SJCRH30 (cell line): ENCODE data around the gene PRTFDC1. TPM values are rescaled to one million over a fixed set of nuclear protein-coding genes. Genes with fewer than 3 reads are reported as not detected.

ENCODE experiments used
- DNase-seq, 2 experiments: peaks; one replicate each; pipeline ENCODE4 v3.0.0-alpha.2; 2015 to 2020
- H3K27ac ChIP-seq: fragments of 250-450 bp; sonication (Bioruptor Pico); 2 replicates; pipeline ENCODE4 v1.5.1; 2020; ENCODE audit warnings: mild to moderate bottlenecking, moderate library complexity
- H3K27me3 ChIP-seq: fragments of 250-450 bp; sonication (Bioruptor Pico); 2 replicates; pipeline ENCODE4 v1.5.1; 2020; ENCODE audit warnings: mild to moderate bottlenecking, moderate library complexity
- H3K36me3 ChIP-seq: fragments of 250-450 bp; sonication (Bioruptor Pico); 2 replicates; pipeline ENCODE4 v1.5.1; 2020; ENCODE audit warnings: mild to moderate bottlenecking, moderate library complexity
- H3K4me1 ChIP-seq: fragments of 250-450 bp; sonication (Bioruptor Pico); 2 replicates; pipeline ENCODE4 v1.5.1; 2020; ENCODE audit warnings: mild to moderate bottlenecking, moderate library complexity
- H3K4me3 ChIP-seq: fragments of 250-450 bp; sonication (Bioruptor Pico); 2 replicates; pipeline ENCODE4 v1.5.1; 2020; ENCODE audit warnings: mild to moderate bottlenecking, moderate library complexity
- H3K9me3 ChIP-seq: fragments of 250-450 bp; sonication (Bioruptor Pico); replicated peaks from 2 replicates; pipeline ENCODE4 v1.5.1; 2020; ENCODE audit warnings: mild to moderate bottlenecking, moderate library complexity
- total RNA-seq: library from RNA; depleted of rRNA; stranded (reverse); fragments of >200 nt; shearing (Covaris generic); gene quantifications from 2 replicates; pipeline ENCODE4 v1.2.3, GENCODE V29; 2014; rRNA removed

Gene PRTFDC1, protein sequence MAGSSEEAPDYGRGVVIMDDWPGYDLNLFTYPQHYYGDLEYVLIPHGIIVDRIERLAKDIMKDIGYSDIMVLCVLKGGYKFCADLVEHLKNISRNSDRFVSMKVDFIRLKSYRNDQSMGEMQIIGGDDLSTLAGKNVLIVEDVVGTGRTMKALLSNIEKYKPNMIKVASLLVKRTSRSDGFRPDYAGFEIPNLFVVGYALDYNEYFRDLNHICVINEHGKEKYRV
- 0.08 TPM in 1 of 2 replicates, not detected in the other for total RNA-seq

DNA sequence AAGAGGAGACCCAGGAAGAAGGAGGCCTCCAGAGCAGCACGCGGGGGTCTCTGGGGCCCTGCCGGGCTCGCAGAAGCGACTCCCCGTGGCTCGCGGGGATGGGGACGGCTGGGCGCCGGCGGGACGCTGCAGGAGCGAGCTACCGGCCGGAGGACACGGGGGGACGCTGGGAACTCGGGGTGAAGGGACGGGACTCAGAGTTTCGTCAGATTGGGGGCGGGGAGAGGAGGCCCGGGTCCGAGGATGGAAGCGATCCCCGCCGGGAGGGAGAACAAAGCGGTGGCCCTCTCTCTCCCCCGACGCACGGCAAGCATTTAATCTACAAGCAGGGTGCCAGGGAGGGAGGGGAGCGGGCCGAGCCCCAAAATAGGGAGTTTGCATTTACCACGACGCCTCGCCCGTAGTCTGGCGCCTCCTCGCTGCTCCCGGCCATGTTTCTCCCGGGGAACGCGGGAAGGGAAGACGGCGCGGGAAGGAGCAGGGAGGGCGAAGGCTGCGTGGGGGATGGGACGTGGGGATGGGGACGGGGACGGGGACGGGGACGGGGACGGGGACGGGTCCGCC lies at the start of gene PRTFDC1:
Gene PRTFDC1 (minus strand): TSS at position 464 of the 564 bp plus-strand sequence. CDS start 31 bp downstream, at position 433.
- Histone ChIP-seq H3K4me1 (no peaks in the 10 kb centered on the region), H3K9me3 (no peaks in the 10 kb centered on the region), H3K36me3 (no peaks in the 10 kb centered on the region), H3K4me3 (no peak within 1 kb of the TSS), H3K27ac (no peak within 1 kb of the TSS), H3K27me3 (no peaks in the 10 kb centered on the region)
- DNase-seq, result no peak

DNA sequence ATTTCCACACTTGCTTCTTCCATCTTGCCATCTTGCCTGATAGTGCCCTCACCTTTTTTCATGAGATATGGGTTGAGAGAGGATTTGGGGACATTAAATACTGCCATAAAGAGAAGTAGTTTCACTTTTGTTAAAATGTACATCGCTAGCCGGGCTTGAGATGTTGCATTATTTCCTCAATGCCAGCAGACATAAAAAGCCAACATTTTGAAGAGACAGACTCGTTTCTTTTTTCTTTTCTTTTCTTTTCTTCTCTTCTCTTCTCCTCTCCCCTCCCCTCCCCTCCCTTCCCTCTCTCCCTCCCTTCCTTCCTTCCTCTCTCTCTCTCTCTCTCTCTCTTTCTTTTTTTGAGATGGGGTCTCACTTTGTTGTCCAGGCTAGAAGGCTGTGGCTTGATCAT lies 45.6 kb upstream of the PRTFDC1 start:
- no peaks in the 10 kb centered on the region for H3K27me3 ChIP-seq
- no peaks in the 10 kb centered on the region for H3K36me3 ChIP-seq
- no peak overlapping the region for H3K4me3 ChIP-seq
- H3K9me3 ChIP-seq, result peaks cover 5% of the 10 kb centered on the region; the same call in 1 of the 2 replicates
- H3K27ac ChIP-seq, result no peak overlapping the region
- H3K4me1 ChIP-seq, result no peaks in the 10 kb centered on the region
- DNase-seq, result no peak

DNA sequence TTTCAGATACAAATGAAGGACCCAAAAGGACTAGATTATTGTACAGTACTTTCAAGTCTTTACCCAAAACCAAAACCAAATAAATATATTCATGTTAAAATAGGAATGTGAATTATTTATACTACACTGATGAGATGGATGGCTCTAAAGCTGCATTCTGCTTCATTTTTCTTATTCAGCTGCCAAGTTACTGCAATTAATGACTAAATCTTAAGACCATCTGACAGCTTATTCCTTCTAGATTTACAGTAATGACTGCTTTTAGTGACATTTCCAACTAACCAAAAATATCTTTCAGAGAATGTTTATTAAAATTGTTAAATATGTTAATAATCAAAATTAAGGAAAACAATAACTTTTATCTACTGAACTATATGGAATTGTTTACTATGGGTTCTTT lies 42.7 kb upstream of the PRTFDC1 start:
- no peaks in the 10 kb centered on the region for H3K27me3 ChIP-seq
- H3K36me3 ChIP-seq, result no peaks in the 10 kb centered on the region
- no peak overlapping the region for H3K4me3 ChIP-seq
- no peak overlapping the region for H3K27ac ChIP-seq
- peaks cover 2% of the 10 kb centered on the region; the same call in 1 of the 2 replicates for H3K9me3 ChIP-seq
- no peak for DNase-seq
- H3K4me1 ChIP-seq, result no peaks in the 10 kb centered on the region

DNA sequence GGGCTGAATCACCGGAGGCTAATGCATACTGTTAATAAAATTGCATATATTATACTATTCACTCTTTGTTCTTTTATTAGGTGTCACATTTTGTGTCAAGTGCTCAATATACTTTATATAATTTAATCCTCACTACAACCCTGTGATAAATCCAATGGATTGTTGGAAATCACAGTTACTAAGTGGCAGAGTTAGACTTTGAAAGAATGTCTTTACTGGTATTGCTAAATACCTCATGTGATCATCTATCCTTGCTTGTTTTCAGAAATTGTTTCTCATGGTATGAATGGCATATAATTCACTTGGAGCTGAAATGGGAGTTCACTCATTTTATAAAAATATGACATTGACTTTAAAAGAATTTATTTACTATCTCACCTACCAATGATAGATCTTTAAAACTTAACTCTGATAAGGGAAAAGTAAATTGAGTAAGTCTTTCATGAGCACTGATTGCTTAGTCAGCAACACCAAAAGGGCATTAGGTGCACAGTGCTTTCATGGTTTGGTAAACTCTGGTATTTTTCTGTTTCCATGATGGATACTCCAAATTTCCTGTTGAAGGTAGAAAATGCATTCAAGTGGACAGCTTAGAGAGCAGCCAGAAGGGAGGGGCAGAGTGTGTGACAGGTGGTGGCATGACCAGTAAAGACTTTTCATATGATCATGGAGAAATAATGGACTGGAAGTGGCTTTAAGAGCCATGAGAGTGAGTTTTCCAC lies 41.0 kb upstream of the PRTFDC1 start:
- Histone ChIP-seq H3K4me1 (no peaks in the 10 kb centered on the region), H3K27ac (no peak overlapping the region), H3K36me3 (no peaks in the 10 kb centered on the region), H3K4me3 (no peak overlapping the region), H3K27me3 (0 out of 2 replicates have a peak, but pooled peaks cover 5% of the 10 kb centered on the region), H3K9me3 (no peaks in the 10 kb centered on the region)
- DNase-seq, result no peak

DNA sequence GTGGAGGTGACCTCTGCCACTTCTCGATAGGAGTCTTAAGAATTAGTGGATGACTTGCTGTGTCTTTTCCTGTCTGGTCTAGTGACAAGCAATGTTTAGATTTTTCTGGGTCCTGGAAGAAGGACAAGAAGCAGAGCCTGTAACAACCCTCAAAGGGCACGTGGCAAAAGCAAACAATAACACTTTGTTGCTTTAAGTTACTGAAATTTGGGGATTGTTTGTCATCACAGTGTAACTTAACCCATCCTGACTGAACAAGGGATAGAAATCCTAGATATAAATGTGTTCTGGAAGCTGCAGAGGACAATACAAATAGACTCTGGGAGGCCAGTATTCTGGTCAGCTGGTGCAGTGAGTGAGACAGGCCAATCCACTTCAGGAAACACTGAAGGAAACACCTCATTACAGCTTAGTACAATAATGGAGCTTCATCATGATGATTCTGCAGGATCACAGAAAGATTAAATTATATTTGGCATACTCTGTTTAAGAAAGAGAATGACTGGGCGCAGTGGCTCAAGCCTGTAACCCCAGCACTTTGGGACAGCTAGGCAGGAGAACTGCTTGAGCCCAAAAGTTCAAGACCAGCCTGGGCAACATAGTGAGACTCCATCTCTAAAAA lies 40.2 kb upstream of the PRTFDC1 start:
- Histone ChIP-seq H3K36me3 (no peaks in the 10 kb centered on the region), H3K4me1 (no peaks in the 10 kb centered on the region)
- DNase-seq, result no peak

DNA sequence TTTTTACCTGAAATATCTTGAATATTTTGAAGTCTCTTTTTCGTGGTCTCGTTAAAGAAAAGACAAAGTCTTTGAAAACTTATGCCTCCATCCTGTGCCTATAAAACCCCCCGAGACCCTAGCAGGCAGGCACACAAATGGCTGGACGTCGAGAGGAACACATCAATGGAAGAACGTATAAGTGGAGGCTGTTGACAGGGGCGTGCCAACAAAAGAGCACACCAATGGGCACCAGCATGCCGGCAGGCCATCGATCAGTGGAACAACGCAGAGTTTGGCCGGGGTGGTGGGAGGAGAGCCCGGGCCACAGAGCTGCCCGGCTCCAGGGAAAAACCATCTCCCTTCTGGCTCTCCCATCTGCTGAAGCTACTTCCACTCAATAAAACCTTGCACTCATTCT lies 38.9 kb upstream of the PRTFDC1 start:
- Histone ChIP-seq H3K4me3 (no peak overlapping the region), H3K27ac (no peak overlapping the region), H3K4me1 (no peaks in the 10 kb centered on the region), H3K36me3 (no peaks in the 10 kb centered on the region), H3K9me3 (no peaks in the 10 kb centered on the region), H3K27me3 (0 out of 2 replicates have a peak, but pooled peaks cover 5% of the 10 kb centered on the region)
- DNase-seq, result no peak

More for the DNA sequence above, 40.2 kb upstream of the PRTFDC1 start:
- Histone ChIP-seq H3K27me3 (0 out of 2 replicates have a peak, but pooled peaks cover 5% of the 10 kb centered on the region), H3K27ac (no peak overlapping the region), H3K9me3 (no peaks in the 10 kb centered on the region), H3K4me3 (no peak overlapping the region)

DNA sequence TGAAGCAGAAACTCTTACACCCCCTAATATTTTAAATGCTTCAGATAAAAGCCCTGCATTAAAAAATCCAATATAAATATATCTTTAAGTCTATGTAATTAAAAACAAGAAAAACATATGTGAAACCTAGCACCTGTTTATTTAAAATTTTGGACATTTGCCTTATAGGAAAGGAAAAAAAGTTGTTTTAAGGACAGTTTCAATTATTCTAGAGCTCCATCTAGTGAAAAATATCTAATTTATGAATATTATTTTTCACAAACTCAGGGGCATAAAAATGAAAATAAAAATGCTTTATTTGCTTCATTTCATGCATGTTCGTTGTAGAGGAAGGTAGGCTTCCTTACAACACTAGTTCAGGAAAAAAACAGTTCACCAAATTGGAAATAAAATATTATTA lies 37.5 kb upstream of the PRTFDC1 start:
- H3K4me3 ChIP-seq, result no peak overlapping the region
- H3K4me1 ChIP-seq, result no peaks in the 10 kb centered on the region
- H3K9me3 ChIP-seq, result no peaks in the 10 kb centered on the region
- H3K36me3 ChIP-seq, result no peaks in the 10 kb centered on the region
- peaks cover 10% of the 10 kb centered on the region; the same call in 1 of the 2 replicates for H3K27me3 ChIP-seq
- DNase-seq, result no peak
- H3K27ac ChIP-seq, result no peak overlapping the region

DNA sequence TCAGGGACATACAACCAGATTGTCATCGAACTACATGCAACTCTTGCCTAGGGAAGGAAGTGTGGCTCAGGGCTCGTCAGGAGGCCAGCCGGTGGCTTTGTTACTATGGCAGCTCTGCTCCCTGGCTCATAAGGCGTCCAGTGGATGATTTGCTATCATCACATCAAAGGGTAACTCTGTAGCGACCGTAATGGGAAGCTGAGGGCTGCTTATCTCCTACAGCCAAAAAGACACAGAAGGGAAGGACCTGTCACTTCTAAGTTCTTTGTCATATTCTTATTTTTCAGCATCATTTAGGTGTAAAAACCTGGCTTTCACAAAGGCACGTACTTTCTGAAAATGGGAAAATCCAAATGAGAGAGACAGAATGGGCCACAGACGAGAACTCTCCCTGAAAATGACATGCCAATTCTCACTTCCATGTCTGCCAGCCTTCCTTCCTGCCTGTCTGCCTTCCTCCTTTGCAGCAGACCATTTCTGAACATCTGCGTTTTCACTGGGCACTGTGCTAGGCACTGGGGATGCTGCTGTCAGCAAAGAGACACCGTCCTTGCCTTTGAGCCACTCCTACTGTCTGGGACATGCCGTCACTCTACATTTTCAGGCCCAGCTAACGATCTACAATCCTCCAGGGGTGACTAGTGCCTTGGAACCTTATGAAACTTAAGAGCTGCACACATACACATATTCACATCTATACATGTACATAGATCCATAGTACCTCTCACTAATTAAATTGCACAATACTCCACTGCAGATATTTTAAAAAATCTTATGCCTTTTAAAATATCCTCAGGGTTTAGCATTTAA lies 36.6 kb upstream of the PRTFDC1 start:
- Histone ChIP-seq H3K4me3 (no peak overlapping the region), H3K36me3 (no peaks in the 10 kb centered on the region), H3K27me3 (peaks cover 11% of the 10 kb centered on the region; the same call in 1 of the 2 replicates), H3K4me1 (no peaks in the 10 kb centered on the region), H3K9me3 (no peaks in the 10 kb centered on the region), H3K27ac (no peak overlapping the region)
- DNase-seq, result no peak

DNA sequence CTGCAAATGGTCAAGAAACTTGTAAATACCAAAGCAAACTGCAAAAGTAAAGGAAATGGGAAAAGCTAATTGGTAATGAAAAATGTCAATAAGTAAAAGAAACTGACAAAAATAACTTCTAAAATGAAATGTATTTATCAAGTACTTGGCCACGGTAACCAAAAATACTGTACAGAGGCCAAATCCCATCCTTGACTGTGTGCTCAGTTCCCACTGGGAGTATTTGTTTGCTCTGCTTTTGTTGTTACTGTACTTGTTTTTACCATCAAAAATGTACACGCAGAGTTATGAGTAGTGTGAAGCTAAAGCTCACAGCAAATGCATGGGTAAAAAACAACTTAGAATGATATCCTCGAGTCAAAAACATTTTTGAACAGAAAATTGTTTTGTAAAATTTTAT lies 32.5 kb upstream of the PRTFDC1 start:
- peaks cover 11% of the 10 kb centered on the region; the same call in 1 of the 2 replicates for H3K27me3 ChIP-seq
- H3K4me1 ChIP-seq, result no peaks in the 10 kb centered on the region
- no peak for DNase-seq
- no peak overlapping the region for H3K27ac ChIP-seq
- H3K36me3 ChIP-seq, result no peaks in the 10 kb centered on the region
- H3K9me3 ChIP-seq, result no peaks in the 10 kb centered on the region
- H3K4me3 ChIP-seq, result no peak overlapping the region

DNA sequence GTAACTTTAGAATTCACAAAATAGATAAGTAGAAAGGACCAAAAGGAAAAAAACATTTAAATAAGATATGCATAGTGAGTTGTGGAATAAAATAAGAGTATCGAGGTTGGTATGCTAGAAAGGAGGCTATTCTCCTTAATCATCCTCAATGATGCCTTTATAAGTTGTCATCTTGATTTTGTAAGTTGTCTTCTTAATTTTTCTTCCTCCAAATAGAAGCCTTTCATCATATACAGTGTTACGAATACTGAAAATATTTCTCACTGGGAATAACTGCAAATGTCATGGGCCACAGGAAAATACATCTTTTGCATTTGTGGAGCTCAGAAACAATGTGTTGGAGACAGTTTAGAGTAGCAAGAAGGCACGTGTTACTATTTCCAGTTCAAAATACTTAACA lies 31.5 kb upstream of the PRTFDC1 start:
- DNase-seq, result no peak
- H3K36me3 ChIP-seq, result no peaks in the 10 kb centered on the region
- no peaks in the 10 kb centered on the region for H3K9me3 ChIP-seq
- H3K4me3 ChIP-seq, result no peak overlapping the region
- H3K4me1 ChIP-seq, result no peaks in the 10 kb centered on the region
- no peak overlapping the region for H3K27ac ChIP-seq
- peaks cover 8% of the 10 kb centered on the region; the same call in 1 of the 2 replicates for H3K27me3 ChIP-seq

DNA sequence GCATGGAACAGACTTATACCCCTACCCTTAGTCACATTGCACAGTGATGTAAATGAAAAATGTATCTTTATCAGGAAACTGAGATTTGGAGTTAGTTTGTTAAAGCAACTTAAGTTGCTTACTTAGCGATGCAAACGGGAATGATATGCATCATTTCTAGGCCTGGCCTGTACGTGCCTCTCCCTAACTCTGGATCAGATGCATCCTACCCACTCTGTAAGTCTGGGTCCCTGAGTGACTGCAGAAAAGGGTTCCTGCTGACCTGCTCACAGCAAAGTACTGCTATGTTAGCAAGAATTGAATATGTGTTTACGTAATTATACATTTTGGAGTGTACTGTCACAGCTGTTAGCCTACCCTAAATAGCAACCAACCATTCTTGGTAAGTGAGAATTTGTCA lies 30.7 kb upstream of the PRTFDC1 start:
- Histone ChIP-seq H3K27ac (no peak overlapping the region), H3K9me3 (no peaks in the 10 kb centered on the region), H3K36me3 (no peaks in the 10 kb centered on the region), H3K4me1 (no peaks in the 10 kb centered on the region), H3K27me3 (peaks cover 6% of the 10 kb centered on the region; the same call in 1 of the 2 replicates), H3K4me3 (no peak overlapping the region)
- no peak for DNase-seq

DNA sequence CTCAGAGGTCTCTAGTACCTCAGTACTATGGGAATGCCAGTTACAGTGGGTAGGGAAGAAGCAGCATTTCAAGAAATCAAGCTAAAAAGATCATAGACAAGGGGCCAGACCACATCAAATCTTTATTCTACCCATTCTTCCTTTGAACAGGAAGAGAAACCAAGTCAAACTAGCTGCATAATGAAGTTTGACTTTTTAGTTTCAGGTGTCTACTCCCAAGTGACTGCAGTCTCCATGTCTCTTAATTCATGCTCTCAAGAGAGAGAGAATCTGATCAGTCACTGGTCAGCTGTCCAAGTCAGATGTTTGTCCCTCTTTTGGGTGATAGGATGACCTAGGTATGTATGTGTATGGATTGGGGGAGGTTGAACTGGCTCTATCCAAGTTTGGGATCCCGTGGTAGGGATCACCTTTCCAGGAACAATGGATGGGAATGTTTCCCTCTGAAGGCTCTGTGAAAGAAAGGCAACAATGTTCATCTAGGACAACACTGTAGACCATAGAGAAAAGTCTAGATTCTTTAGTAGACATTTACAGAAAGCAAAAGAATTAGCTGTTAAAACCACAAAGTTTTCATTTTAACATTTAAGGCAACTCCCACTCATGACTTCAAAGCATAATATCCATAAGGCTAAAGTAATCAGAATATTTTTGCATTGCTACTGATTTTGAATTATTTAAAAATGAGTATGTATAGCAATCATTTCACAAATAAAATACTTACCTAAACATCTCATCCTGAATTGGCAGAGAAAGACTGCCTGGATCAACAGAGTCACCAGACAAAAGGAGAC lies 30.1 kb upstream of the PRTFDC1 start:
- Histone ChIP-seq H3K36me3 (no peaks in the 10 kb centered on the region), H3K4me3 (no peak overlapping the region), H3K27me3 (peaks cover 6% of the 10 kb centered on the region; the same call in 1 of the 2 replicates), H3K4me1 (no peaks in the 10 kb centered on the region), H3K27ac (no peak overlapping the region), H3K9me3 (no peaks in the 10 kb centered on the region)
- no peak for DNase-seq

DNA sequence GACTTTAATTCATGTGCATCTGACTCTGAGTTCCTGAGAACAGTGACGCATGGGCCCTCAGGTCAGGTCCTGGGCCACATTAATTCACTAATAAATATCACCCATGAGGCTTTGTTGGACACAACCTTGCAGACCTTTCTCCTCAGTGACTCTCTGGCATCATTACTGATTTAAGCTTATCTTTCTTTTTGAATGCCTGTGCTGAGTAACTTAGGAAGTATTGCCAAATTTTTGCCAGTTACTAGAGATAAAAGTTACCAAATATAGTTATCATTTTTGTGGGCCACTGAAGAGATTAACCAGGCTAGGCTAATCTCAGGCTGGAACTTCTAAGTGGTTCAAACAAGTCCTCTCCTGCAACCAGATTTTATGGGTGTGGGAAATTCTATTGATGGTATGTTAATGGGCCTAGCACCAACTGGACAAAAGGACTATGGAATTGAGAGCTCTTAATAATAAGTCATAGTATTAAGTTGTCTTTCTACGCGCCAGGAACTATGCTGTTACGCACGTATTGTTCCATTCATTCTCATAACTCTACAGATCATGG lies 28.8 kb upstream of the PRTFDC1 start:
- no peak overlapping the region for H3K27ac ChIP-seq
- H3K9me3 ChIP-seq, result no peaks in the 10 kb centered on the region
- DNase-seq, result no peak
- no peaks in the 10 kb centered on the region for H3K36me3 ChIP-seq
- H3K4me1 ChIP-seq, result no peaks in the 10 kb centered on the region
- H3K4me3 ChIP-seq, result no peak overlapping the region
- peaks cover 6% of the 10 kb centered on the region; the same call in 1 of the 2 replicates for H3K27me3 ChIP-seq
